ENCODE results near the gene SERPINE1.

GRCh38 chr7:101087334-101088068, 39.4 kb upstream of the SERPINE1 start:
- TF ChIP-seq SMC3 (IDR thresholded peaks at IDR 0.05; ENCODE audit: low read depth, low read length) (no peak), RAD21 (IDR thresholded peaks at IDR 0.05; ENCODE audit: low read length) (no peak), RFX5 (IDR thresholded peaks at IDR 0.05; ENCODE audit: low read depth, low read length) (no peak), NFE2L2 (IDR thresholded peaks at IDR 0.05; ENCODE audit: low read depth, low read length) (no peak), POLR2A (IDR thresholded peaks at IDR 0.05; ENCODE audit: low read depth, low read length) (no peak)
- TF ChIP-seq, protein P1, sequence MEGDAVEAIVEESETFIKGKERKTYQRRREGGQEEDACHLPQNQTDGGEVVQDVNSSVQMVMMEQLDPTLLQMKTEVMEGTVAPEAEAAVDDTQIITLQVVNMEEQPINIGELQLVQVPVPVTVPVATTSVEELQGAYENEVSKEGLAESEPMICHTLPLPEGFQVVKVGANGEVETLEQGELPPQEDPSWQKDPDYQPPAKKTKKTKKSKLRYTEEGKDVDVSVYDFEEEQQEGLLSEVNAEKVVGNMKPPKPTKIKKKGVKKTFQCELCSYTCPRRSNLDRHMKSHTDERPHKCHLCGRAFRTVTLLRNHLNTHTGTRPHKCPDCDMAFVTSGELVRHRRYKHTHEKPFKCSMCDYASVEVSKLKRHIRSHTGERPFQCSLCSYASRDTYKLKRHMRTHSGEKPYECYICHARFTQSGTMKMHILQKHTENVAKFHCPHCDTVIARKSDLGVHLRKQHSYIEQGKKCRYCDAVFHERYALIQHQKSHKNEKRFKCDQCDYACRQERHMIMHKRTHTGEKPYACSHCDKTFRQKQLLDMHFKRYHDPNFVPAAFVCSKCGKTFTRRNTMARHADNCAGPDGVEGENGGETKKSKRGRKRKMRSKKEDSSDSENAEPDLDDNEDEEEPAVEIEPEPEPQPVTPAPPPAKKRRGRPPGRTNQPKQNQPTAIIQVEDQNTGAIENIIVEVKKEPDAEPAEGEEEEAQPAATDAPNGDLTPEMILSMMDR (conservative IDR thresholded peaks at IDR 0.05; ENCODE audit: low read depth, low read length), result no peak
- TF ChIP-seq, protein P2, sequence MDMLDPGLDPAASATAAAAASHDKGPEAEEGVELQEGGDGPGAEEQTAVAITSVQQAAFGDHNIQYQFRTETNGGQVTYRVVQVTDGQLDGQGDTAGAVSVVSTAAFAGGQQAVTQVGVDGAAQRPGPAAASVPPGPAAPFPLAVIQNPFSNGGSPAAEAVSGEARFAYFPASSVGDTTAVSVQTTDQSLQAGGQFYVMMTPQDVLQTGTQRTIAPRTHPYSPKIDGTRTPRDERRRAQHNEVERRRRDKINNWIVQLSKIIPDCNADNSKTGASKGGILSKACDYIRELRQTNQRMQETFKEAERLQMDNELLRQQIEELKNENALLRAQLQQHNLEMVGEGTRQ (IDR thresholded peaks at IDR 0.05; ENCODE audit: low read depth, low read length), result no peak

Measured in IMR-90 (cell line).